Mucosa of descending colon (tissue), 3 donors: ENCODE data around the gene LNPEP. TPM values are rescaled to one million over a fixed set of nuclear protein-coding genes. Genes with fewer than 3 reads are reported as not detected.

ENCODE experiments used
- ATAC-seq: fragments of 200-7000 bp; cut with Tn5 transposase; one replicate; pipeline ENCODE4 v1.9.1; 2020; ENCODE audit warnings: mild to moderate bottlenecking, moderate library complexity
- DNase-seq, 3 donors: peaks; one replicate each; pipeline ENCODE4 v3.0.0-alpha.2; 2020
- H3K36me3 ChIP-seq: fragments of 200-600 bp; one replicate; pipeline ENCODE4 v1.8.0; 2021; ENCODE audit warnings: low read depth, mild to moderate bottlenecking
- H3K4me1 ChIP-seq: fragments of 200-600 bp; one replicate; pipeline ENCODE4 v1.8.0; 2021; ENCODE audit warnings: low read depth, mild to moderate bottlenecking
- H3K4me3 ChIP-seq: fragments of 200-600 bp; one replicate; pipeline ENCODE4 v1.8.0; 2021; ENCODE audit warnings: mild to moderate bottlenecking
- H3K9me3 ChIP-seq: fragments of 200-600 bp; one replicate; pipeline ENCODE4 v1.8.0; 2021; ENCODE audit warnings: mild to moderate bottlenecking
- CTCF ChIP-seq: fragments of 200-600 bp; IDR thresholded peaks from one replicate; pipeline ENCODE4 v1.8.0; 2022; ENCODE audit warnings: antibody characterized with exemption, mild to moderate bottlenecking
- intact Hi-C, 2 donors: fragments of 100-400 bp; cut with DNase I in 1 of 2; cut with micrococcal nuclease in 1 of 2; formaldehyde crosslinking; loops; one replicate each; pipeline versions ENCODE4 v1.11.0 to v1.11.1; 2022; cut with DNase I, micrococcal nuclease
- total RNA-seq, 3 donors: library from RNA; stranded (reverse); fragmentation: NEBNext Ultra II Directional in 2 of 3; extraction: Animal tissue kit (Norgen Biotek cat#: 25700) in 2 of 3; gene quantifications; one replicate each; pipeline versions ENCODE4 v1.2.1 to v1.2.4, GENCODE V29; 2021 to 2023
- donor health status: DM: no; HTN: no; CAD: no; lungs with moderate emphysema.
- donor health status: DM: no; HTN: no; CAD: no.
- donor health status: DM: no; HTN: yes; CAD: no.

Gene LNPEP
- total RNA-seq, 3 donors from 2014 or later = 32.3 to 54.7 (median 38.2) TPM

GRCh38 chr5:96920744-96921355 is 15.0 kb upstream of the LNPEP start:
- TF ChIP-seq CTCF = no peak
- Histone ChIP-seq H3K9me3 (no peaks in the 10 kb centered on the region), H3K4me1 (no peaks in the 10 kb centered on the region), H3K36me3 (no peaks in the 10 kb centered on the region), H3K4me3 (no peak overlapping the region)
- no peak for ATAC-seq
- no peak for DNase-seq
- intact Hi-C loops = no loop called here

GRCh38 chr5:96922499-96923244 is 13.2 kb upstream of the LNPEP start:
- ATAC-seq (no peak), DNase-seq (no peak)
- Histone ChIP-seq H3K9me3 (no peaks in the 10 kb centered on the region), H3K4me1 (no peaks in the 10 kb centered on the region), H3K36me3 (no peaks in the 10 kb centered on the region), H3K4me3 (no peak overlapping the region)
- TF ChIP-seq CTCF = no peak
- intact Hi-C loops = no loop called here

GRCh38 chr5:96924016-96924443 is 11.8 kb upstream of the LNPEP start:
- Histone ChIP-seq H3K9me3 (no peaks in the 10 kb centered on the region), H3K4me1 (no peaks in the 10 kb centered on the region), H3K36me3 (no peaks in the 10 kb centered on the region), H3K4me3 (no peak overlapping the region)
- TF ChIP-seq CTCF = no peak
- intact Hi-C loops = no loop called here
- ATAC-seq (peak; percentile 27), DNase-seq (no peak)

- intact Hi-C loops = no loop called here
These were observed 9.6 kb upstream of the LNPEP start for GRCh38 chr5:96926276-96926675.

GRCh38 chr5:96927008-96927407 is 8.9 kb upstream of the LNPEP start:
- ATAC-seq (no peak), DNase-seq (no peak)
- H3K36me3 ChIP-seq = no peaks in the 10 kb centered on the region
- intact Hi-C loops = no loop called here
- no peaks in the 10 kb centered on the region for H3K4me1 ChIP-seq
- TF ChIP-seq CTCF = no peak
- H3K9me3 ChIP-seq = no peaks in the 10 kb centered on the region
- no peak overlapping the region for H3K4me3 ChIP-seq

More at GRCh38 chr5:96926276-96926675, 9.6 kb upstream of the LNPEP start:
- Histone ChIP-seq H3K4me3 (no peak overlapping the region), H3K9me3 (no peaks in the 10 kb centered on the region), H3K4me1 (no peaks in the 10 kb centered on the region), H3K36me3 (no peaks in the 10 kb centered on the region)
- TF ChIP-seq CTCF = no peak
- DNase-seq (no peak), ATAC-seq (no peak)
